GM21515 (cell line): Measurements from ENCODE around the gene FAHD2A.
A peak's percentile ranks its signal among the peaks of the same experiment; 100 is the strongest.
"Not testable (repeated sequence)": the region's sequence is repeated elsewhere in the genome, so short reads cannot be mapped to it uniquely, and the experiment has no call there.

Experiments
- ATAC-seq: cut with Tn5 transposase; IDR thresholded peaks from one replicate; pipeline ENCODE4 v1.9.1; 2021; ENCODE audit not compliant: unreplicated experiment

Gene FAHD2A

DNA sequence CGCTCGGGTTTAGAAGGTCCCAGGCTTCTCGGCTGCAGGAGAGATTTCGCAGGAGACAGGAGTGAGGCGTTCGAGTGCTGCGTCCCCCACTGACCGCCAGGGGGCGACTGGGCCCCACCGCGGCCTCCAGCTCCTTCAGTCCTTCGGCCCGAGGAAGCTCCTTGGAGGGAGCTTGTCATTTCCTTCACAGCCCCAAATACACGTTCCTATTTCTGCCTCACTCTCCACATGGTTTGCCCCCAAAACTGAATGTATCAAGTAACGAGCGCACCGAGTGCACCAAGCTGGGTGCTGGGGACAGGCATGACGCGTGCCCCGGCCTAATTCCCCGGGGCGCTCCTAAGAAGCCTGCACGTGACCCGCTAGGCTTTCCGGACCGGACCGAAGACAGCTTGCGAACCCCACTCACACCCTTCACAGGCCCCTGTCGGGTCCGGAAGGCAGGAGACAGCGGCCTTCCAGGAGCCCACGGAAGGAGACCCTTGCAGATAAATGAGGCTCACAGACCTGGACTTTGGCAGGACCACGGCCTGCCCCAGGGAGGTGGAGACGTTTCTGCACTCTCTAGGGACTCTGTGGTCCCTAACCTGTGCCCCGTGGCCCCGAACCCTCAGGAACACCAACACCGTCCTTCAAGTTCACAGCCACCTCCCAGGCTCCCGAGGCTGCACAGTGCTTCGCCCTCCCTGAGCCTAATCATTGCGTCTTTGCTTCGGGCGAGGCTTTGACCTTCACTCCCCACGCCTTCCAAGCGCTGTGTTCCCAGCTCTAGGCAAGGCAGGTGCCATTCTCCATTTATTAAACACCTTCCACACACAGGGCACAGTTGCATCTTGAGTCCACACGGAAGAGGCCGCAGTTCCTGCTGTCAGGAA is 13.0 kb upstream of the FAHD2A start:
- peak; percentile 48 for ATAC-seq

DNA sequence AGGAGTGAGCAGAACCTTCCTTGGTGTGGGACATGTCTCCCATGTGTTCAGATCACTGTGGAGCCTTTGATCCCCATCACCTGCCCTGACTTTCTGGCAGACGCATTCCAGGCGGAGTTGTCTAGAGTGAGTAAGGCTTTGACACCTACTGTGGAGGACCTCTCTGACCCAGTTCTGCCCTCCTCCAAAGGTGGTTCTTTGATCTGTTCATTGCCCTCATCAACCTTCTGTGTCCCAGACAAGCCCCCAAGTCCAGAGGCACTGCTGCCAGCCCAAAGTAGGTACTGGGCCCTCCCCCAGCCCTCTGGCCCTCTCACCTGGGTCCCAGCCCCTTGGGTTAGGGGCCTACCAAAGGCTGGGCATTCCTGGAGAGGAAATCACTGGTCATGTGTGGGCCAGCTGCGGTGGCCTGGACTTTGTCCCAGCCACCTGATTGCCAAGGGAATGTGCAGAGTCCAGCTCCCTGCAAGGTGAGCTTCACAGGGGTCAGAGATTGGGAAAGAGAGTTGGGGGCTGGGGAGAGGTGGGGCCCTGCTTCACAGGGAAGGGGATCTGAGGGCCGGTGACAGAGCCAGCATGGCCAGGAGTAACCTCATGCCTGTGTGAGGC is 12.1 kb upstream of the FAHD2A start:
- ATAC-seq: no peak

DNA sequence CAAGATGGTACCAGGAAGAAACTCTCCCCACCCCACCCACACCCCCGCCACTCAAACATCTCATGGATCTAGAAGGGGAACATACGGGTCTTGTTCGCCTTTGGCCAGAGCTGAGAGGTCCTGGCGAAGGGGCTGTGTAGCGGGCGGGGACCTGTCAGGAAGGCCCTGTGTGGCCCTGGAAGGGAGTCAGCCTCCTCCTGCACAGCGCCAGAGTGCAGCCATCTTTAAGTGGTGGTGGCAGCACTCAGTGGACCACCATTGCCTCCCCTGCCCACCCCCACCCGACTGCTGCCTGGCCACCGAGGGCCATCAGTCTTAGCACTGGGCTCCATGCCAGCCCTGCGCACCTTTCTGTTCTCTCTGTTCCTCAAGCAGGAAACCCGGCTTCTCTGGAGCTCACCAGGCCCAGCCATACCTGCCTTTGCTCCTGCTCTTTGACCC is 11.6 kb upstream of the FAHD2A start:
- no peak for ATAC-seq

DNA sequence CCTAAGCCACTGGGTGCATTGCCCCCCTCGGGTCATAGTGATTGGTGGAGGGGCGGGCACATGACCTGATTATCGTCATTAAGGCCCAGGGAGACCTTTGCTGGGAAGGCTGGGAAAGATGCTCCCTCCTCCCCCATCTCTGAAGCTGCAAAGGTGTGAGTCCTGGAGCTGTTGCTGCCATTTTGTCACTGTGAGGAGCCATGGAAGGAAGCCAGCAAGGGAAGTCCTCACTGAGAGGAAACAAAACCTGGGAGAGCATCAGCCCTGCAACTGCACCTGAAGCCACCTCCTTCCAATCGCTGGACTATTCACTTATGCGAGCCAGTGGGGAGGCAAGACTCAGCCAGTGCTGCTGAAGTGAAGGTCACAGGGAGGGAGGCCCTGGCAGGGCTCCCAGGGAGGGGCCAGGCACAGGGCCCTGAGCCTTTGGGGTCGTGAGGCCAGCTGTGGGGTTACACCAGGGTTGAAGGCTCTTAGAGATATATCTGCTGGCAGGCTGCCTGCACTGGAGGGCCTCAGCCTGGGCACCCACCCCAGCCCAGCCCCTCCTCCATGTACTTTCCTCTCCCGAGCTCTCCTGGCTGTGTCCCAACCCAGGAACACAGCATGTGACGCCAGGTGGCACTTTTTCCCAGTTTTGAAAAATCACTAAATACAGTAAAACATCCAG is 10.7 kb upstream of the FAHD2A start:
- ATAC-seq: no peak

DNA sequence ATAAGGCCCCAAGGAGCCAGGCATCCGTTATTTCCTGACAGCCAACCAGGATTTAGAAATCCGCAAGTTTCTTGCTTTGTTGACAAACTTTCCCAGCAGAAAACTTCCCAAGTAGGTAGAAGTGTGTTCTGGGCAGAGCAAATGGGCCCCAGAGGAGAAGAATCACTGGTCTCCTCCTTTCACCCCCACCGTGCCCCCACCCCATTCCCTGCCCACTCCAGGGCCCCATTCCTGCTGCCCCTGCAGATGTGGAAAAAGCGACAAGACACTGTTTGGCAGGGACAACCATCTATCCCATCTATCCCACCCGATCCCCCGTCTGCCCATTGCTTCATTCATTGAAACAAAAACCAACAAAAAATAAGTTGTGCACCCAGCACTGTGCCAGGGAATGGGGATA is 10.2 kb upstream of the FAHD2A start:
- ATAC-seq: no peak

DNA sequence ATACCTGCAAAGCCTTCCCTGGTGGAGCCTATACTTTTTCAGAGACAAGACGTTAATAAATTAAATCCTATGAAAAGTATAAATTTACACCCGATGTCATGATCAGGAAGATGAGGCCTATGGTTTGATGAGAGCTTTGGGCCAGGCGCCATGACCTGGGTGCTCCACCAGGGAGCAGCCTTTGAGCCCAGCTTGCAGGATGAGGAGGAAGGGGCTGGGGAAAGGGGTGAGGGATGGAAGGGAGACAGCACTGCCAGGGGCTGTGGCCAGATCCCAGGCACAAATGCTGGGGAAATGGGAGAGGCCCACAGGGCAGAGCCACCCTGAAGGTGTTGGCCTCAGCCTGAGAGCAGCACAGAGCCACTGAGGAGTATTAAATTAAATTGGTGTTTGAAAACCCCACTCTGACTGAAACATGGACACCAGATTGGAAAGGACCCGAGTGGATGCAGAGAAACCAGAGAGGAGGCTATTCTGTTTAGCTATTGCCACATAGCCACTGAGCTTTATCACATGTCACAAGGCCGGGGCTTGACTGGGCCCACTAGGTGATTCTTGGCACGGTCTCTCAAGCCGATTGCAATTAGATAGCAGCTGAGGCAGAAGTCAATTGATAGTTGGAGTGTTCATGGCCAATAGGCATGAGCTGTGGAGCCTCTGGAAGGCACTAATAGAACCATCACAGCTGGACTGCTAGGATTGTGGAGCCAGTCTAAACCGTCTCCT is 9.6 kb upstream of the FAHD2A start:
- no peak for ATAC-seq

DNA sequence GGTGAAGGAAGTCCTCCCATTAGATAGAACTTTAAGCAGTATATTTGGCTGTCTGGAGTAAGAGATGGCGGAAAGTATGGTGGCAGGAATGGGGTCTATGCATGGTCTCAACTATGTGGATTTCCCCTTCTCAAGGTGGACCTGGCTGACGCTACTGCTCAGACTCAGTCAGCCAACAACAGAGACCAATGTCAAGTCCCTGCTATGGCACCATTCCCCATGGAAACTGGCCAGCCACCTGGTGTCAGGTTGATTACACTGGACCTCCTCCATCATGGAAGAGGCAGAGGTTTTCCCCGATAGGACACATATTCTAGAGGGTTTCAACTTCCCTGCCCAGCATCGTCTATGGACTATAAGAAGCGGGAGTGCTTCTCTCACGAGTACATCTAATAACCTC is 8.6 kb upstream of the FAHD2A start:
- ATAC-seq: no peak

DNA sequence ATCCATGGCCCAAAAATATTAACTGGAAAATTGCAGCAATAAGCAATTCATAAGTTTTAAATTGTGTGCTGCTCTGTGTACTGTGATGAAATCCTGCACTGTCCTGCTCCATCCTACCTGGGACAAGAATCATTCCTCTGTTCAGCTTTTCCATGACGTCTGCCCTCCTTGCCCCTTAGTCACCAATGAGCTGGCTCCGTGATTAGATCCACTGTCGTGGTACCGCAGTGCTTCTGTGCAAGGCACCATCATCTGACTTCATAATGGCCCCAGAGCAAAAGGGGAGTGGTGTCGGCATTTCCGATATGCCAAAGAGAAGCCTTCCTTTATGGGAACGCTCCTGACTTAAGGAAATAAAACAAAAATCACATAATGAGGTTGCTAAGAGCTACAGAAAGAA is 3.4 kb upstream of the FAHD2A start:
- no peak for ATAC-seq

DNA sequence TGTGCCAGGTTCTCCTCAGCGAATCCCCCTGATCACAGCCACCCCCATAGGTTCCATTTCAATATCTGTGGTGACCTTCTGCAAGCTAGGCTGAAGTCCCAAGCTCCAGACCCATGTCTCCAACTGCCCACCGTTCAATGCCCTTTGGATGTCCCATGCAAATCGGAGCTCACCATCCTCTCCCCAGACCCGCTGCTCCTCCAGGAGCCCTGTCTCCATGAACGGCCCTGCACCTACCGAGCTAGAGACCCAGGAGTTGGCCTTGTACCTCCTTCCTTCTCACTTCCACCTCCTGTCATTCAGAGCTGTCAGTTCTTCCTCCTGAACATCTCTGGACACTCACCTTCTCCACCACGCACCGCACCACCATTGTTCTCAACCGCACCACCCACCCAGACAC is 1.0 kb upstream of the FAHD2A start:
- no peak for ATAC-seq

DNA sequence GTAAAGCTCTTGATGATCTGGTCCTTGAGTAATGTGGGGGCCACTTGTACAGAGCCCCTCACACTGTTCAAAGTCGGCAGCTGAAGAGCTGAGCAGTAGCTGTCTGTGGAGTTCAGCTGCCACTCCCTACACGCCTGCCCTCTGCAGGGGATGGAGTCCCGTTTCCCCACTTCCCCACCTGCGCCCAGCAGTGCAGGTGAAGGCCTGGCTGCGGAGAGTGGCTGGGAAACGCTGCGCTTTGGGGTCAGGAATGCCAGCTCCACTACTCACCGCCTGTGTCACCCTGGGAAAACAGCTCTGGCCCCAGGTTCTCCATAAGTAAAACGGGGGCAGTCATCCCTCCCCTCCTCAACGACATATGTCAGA is 521 bp upstream of the FAHD2A start:
- ATAC-seq: peak; percentile 28

DNA sequence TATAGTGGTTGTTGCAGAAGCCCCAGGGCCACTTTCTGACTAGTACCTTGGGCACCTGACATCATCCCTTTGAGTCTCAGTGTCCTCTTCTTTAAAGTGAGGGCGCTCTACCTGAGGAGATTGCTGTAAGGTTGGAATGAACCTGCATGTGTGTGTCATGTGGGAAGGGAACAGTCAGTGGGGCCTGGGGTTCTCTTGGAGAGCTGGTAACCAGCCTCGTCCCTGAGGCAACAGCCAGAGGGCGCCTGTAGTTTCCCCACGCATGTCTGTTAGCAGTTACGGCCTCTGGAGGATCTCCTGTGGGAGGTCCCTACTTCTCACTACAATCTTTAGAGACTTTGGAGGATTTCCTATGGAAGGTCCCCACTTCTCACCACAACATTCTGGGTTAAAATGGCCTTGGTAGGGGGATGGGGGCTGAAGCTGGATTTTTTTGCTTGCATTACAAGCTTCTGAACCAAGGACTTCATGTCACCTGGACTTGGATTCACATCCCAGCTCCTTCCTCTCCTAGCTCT is 755 bp downstream of the FAHD2A start:
- not testable (repeated sequence) for ATAC-seq

DNA sequence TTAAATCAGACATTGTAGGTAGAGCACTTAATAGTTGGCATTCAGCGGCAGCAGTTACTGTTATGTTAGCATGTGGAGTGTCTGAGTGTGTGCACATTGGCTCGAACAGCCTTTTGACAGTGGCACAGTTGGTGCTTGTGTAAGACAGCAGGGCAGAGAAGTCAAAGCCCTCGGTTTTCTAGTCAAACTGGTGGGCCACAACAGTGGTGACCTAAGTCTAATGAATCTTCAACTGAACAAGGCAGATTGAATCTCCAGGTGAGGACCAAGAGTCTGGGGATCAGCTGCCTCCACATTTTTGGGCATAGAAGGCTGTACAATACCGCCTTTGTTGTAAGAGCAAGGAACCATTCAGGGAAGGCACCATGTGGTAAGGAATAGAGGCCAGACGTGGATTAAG is 1.3 kb downstream of the FAHD2A start:
- not testable (repeated sequence) for ATAC-seq

DNA sequence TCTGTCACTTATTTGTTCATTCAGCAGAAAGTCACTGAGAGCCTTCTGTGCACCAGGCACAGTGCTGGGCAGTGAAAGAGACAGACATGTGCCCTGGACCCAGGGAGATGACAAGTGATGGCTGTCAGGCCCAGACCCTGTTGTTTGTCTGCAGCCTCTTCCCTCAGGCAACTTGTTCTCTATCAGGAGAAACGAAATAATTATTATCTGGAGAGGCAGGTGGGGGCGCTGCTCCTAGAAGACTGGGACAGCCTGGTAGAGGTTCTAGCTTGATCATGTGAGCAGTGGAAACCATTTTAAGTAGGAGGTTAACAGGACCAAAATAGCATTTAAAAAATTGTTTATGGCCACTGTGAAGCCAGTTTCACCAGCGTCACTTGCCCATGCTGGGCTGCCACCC is 2.2 kb downstream of the FAHD2A start:
- not testable (repeated sequence) for ATAC-seq

DNA sequence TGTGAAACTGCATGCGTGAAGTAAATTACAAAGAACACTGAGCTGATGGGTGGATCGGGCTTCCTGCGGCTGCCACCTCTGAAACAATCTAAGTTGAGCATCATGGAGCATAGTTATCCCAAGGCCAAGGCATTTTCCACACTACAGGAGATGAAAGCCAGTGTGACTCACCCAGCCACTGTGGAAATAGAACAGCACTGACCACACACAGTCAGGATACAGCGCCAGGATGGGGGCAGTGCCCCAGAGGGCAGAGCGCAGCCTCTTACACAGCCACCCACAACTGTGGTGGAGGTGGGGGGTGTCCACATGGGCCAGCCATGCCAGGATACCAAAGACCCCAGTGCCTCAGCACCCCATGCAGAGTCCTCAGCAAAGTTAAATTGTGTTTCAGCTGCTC is 8.7 kb downstream of the FAHD2A start:
- ATAC-seq: not testable (repeated sequence)

DNA sequence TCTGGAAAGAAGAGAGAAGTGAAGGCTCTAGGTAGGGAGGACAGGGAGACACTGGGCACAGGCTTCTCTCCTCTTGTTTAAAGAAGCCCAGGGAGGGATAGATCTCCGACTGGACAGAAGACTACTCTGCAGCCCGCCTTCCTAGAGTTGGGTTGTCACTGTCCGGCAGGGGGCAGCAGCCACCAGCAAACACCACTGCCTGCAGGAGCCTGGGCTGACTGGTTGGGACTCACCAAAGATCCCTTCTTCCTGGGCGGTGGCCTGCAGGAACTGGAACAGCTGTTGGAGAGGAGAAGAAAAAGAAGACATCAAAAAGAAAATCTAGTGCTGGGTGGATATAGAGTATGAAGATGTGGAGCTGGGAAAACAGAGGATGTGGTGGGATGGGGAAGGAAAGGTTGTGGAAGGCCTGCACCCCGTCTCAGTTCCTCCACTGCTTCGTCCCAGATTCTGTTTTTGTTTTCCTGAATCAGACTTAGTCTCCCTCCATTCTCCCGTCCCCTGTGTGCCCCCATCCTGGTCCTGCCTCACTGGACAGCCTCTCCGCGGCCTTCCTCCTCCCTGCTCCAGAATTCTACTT is 11.6 kb downstream of the FAHD2A start:
- peak; percentile 68 for ATAC-seq

DNA sequence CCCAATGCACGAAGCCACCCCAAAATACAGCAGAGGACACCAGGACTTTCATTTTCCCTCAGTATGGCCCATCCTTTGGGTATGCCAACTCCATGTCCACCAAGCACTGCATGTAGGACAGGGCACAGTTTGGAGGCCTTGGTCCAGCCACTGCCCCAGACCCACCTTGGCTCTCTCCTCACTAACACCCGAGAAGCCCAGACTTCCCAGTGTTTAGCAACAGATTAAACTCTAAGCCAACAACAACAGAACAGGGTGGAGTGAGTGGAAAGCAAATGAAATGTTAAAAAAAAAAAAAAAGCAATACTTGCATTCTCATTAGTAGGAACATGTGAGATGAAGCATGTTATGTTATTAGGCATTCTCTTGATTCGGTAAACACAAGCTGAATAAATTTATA is 12.6 kb downstream of the FAHD2A start:
- ATAC-seq: not testable (repeated sequence)

DNA sequence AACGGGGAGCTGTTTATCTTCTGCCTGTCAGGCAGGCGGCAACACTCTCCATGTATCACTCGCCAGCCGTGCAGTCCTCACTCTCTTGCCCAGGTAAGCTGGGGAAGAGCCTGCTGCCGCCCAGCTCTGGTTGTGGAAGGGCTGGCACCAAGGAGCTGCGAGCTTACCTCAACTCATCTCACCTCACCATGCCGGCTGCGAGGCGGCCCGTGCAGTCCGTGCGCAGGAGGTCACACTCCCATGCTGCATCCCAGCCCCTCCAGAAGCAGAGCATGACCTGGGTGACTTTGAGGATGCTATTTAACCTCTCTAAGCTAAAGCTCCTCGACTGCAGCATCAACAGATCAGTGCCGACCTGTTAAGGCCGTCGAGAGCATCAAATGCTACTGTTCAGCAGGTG is 13.1 kb downstream of the FAHD2A start:
- not testable (repeated sequence) for ATAC-seq

DNA sequence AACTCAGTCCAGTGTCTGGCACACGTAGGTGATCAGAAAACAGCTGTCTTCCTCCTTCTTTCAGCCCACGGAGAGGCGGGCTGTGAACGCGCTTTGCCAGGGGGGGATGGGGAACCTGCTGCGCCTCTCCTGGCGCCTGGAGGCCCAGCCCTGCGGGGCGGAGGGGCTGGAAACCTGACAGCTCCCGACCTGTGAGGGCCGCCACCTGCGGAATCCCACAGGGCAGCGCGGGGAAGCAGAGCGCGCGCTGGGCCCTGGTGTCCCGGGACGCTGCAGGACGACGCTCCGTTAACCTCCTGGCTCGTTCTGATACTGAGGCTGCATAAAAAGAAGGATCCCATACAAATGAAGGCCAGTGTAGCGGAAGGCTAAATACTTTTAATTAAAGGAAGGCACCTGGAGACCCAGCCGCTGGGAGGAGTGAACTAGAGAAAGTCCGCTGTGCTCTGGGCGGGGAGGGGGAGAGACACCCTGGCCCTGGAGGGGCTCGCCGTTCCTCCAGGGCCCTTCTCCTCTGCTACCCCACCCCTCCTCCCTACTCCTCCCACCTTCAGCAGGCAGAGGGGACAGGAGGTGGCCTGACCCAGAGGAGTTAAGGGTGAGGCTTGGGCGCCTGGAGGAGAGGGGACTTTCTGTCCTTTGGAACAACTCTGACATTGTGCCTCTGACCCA is 24.8 kb downstream of the FAHD2A start:
- ATAC-seq: not testable (repeated sequence)

DNA sequence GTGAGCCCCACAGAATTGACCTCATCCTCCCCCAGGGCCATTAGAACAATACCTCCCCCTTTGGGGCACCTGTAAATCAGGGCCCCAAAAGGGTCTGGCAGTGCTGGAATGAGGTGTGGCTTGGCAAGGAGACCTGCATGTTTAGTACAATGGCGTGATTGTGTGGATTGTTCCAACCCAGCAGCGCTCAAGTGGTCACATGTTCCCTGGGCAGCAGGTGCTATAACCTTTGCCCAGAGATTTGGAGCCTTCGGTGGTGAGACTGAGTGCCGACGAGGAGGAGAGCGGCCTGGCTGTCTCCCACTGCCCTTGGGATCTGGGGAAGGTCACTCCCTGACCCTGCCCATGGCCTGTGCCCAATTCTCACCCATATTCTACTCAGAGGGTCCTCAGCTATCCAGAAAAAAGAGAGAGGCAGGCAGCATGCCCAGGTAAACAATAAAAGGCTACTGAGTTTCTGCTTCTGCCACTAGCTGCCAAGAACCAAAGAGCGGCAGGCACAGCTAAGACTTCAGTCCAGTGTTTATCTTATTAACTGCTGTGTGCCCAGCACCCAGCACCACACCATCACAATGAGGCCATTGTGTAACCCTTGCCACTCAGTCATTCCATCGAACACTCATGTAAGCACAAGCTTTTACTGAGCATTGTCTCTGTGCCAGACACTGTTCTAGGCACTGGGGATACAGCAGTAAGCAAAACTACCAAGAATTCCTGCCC is 27.4 kb downstream of the FAHD2A start:
- not testable (repeated sequence) for ATAC-seq

DNA sequence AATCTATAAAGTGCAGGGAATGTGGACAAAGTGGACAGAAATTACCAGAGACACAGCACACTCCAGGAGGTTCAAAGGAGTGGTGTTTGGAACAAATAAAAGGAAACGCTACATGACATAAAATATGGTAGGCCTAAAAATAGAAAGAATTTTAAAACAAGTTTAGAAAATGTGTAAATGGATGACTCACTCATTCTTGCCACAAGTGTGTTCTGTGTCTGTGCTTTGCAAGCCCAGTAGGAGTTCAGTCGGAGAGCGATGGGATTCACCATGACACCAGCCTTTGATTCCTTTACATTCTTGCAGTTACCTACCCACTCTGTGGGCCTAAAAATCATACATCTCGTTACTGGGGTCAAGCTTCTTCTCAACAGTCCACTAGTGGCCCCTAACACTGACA is 30.9 kb downstream of the FAHD2A start:
- ATAC-seq: not testable (repeated sequence)
